RWPE1 (cell line): ENCODE data around the gene MARCHF3.

Experiments used
- CTCF ChIA-PET: fragments of 350-600 bp; sonication (Branson Sonifier 250); formaldehyde crosslinking; extraction: SDS; loops from one replicate; lab custom pipeline; 2021; lab: Yijun Ruan, JAX
- POLR2A ChIA-PET: fragments of 400-600 bp; formaldehyde crosslinking; extraction: SDS; loops from one replicate; lab custom pipeline; 2020; ENCODE audit warnings: antibody characterized with exemption; ENCODE audit not compliant: low non-redundant PET; lab: Yijun Ruan, JAX
- DNase-seq: peaks from one replicate; pipeline ENCODE4 v3.0.0; 2012; ENCODE audit warnings: low spot score
- H3K27ac ChIP-seq: fragments of 450-650 bp; 2 replicates; pipeline ENCODE4 v1.5.1; 2017
- CTCF ChIP-seq: fragments of 450-650 bp; conservative IDR thresholded peaks from 2 replicates; pipeline ENCODE4 v1.5.1; 2017; ENCODE audit warnings: low read depth, mild to moderate bottlenecking

The MARCHF3 gene

GRCh38 chr5:126881821-126882600, 148.3 kb downstream of the MARCHF3 start:
- DNase-seq, result no peak
- ChIA-PET POLR2A (no interaction called here), CTCF (no interaction called here)
- H3K27ac ChIP-seq, result no peak overlapping the region
- no peak for TF ChIP-seq CTCF

GRCh38 chr5:126878634-126879033, 151.7 kb downstream of the MARCHF3 start:
- no peak for DNase-seq
- H3K27ac ChIP-seq, result no peak overlapping the region
- no peak for TF ChIP-seq CTCF
- POLR2A ChIA-PET, result no interaction called here
- CTCF ChIA-PET, result interaction anchor here (0.7 kb wide), 1 partner anchor 361 kb away, joined by 3 read pairs; no protein-coding TSS in a partner anchor

- DNase-seq, result no peak
Observed at GRCh38 chr5:126878085-126878484, 152.3 kb downstream of the MARCHF3 start.

GRCh38 chr5:126877602-126878001, 152.8 kb downstream of the MARCHF3 start:
- DNase-seq, result no peak
- no peak overlapping the region for H3K27ac ChIP-seq
- POLR2A ChIA-PET, result no interaction called here
- TF ChIP-seq CTCF, result no peak
- CTCF ChIA-PET, result no interaction called here

More at GRCh38 chr5:126878085-126878484, 152.3 kb downstream of the MARCHF3 start:
- ChIA-PET CTCF (no interaction called here), POLR2A (no interaction called here)
- no peak overlapping the region for H3K27ac ChIP-seq
- no peak for TF ChIP-seq CTCF

- H3K27ac ChIP-seq, result no peak overlapping the region
- POLR2A ChIA-PET, result no interaction called here
- no peak for TF ChIP-seq CTCF
- CTCF ChIA-PET, result interaction anchor here (0.7 kb wide), 1 partner anchor 156 kb away, joined by 3 read pairs; no protein-coding TSS in a partner anchor
- no peak for DNase-seq
Observed at GRCh38 chr5:126875303-126875785, 155.0 kb downstream of the MARCHF3 start.

GRCh38 chr5:126872561-126873354, 157.6 kb downstream of the MARCHF3 start:
- POLR2A ChIA-PET, result no interaction called here
- no peak for DNase-seq
- TF ChIP-seq CTCF, result no peak
- H3K27ac ChIP-seq, result no peak overlapping the region
- CTCF ChIA-PET, result interaction anchor here (0.7 kb wide), 1 partner anchor 108 kb away, joined by 6 read pairs; no protein-coding TSS in a partner anchor
